Trophoblast cell (in vitro differentiated cells and primary cell): ENCODE data around the gene ARFGEF2.

Source experiments
- DNase-seq, 2 donors: peaks; one replicate each; pipeline ENCODE4 v3.0.0-alpha.2; 2016
- H2AFZ ChIP-seq: 2 replicates; pipeline ENCODE4 v1.6.1; 2013; ENCODE audit warnings: low read length, moderate library complexity, mild to moderate bottlenecking; ENCODE audit not compliant: insufficient read depth, poor library complexity
- H2AK5ac ChIP-seq: 2 replicates; pipeline ENCODE4 v1.6.1; 2013; ENCODE audit warnings: mild to moderate bottlenecking, low read length
- H2BK120ac ChIP-seq: 2 replicates; pipeline ENCODE4 v1.6.1; 2013; ENCODE audit warnings: low read length, mild to moderate bottlenecking, moderate library complexity; ENCODE audit not compliant: insufficient read depth, poor library complexity
- H2BK12ac ChIP-seq: 2 replicates; pipeline ENCODE4 v1.6.1; 2013; ENCODE audit warnings: mild to moderate bottlenecking, low read length, moderate library complexity
- H2BK5ac ChIP-seq: 2 replicates; pipeline ENCODE4 v1.6.1; 2013; ENCODE audit warnings: low read length, low read depth, moderate library complexity, mild to moderate bottlenecking; ENCODE audit not compliant: poor library complexity
- H3K14ac ChIP-seq: 2 replicates; pipeline ENCODE4 v1.6.1; 2013; ENCODE audit warnings: mild to moderate bottlenecking, low read length
- H3K18ac ChIP-seq: 2 replicates; pipeline ENCODE4 v1.6.1; 2013; ENCODE audit warnings: mild to moderate bottlenecking, low read length
- H3K23ac ChIP-seq: 2 replicates; pipeline ENCODE4 v1.6.1; 2013; ENCODE audit warnings: low read length
- H3K27ac ChIP-seq: 2 replicates; pipeline ENCODE4 v1.5.1; 2013; ENCODE audit warnings: low read depth, mild to moderate bottlenecking, inconsistent platforms, low read length, moderate library complexity
- H3K27me3 ChIP-seq: 2 replicates; pipeline ENCODE4 v1.6.1; 2013; ENCODE audit warnings: inconsistent platforms, mild to moderate bottlenecking, low read length, moderate library complexity; ENCODE audit not compliant: insufficient read depth
- H3K36me3 ChIP-seq, 2 experiments: 1 replicate in 1 of 2; 2 replicates in 1 of 2; pipeline ENCODE4 v1.6.1; 2013; ENCODE audit warnings: low read length in 2 of 2, mild to moderate bottlenecking in 2 of 2, moderate library complexity in 1 of 2; ENCODE audit not compliant: insufficient read depth in 2 of 2, control insufficient read depth in 1 of 2
- H3K4ac ChIP-seq: 2 replicates; pipeline ENCODE4 v1.6.1; 2013; ENCODE audit warnings: low read depth, mild to moderate bottlenecking, low read length, moderate library complexity
- H3K4me1 ChIP-seq, 2 experiments: 1 replicate in 1 of 2; 2 replicates in 1 of 2; pipeline ENCODE4 v1.6.1; 2013; ENCODE audit warnings: low read length in 2 of 2, mild to moderate bottlenecking in 2 of 2, moderate library complexity in 1 of 2; ENCODE audit not compliant: insufficient read depth in 2 of 2, control insufficient read depth in 1 of 2
- H3K4me2 ChIP-seq: 2 replicates; pipeline ENCODE4 v1.6.1; 2013; ENCODE audit warnings: inconsistent platforms, mild to moderate bottlenecking, low read length, moderate library complexity
- H3K4me3 ChIP-seq: 2 replicates; pipeline ENCODE4 v1.5.1; 2013; ENCODE audit warnings: mild to moderate bottlenecking, low read depth, low read length, inconsistent platforms
- H3K79me1 ChIP-seq: one replicate; pipeline ENCODE4 v1.6.1; 2013; ENCODE audit warnings: low read length
- H3K79me2 ChIP-seq: 2 replicates; pipeline ENCODE4 v1.6.1; 2013; ENCODE audit warnings: low read length, mild to moderate bottlenecking; ENCODE audit not compliant: control insufficient read depth, insufficient read depth, poor library complexity
- H3K9ac ChIP-seq: 2 replicates; pipeline ENCODE4 v1.6.1; 2013; ENCODE audit warnings: mild to moderate bottlenecking, low read length
- H3K9me3 ChIP-seq: 2 replicates; pipeline ENCODE4 v1.6.1; 2013; ENCODE audit warnings: low read depth, mild to moderate bottlenecking, control low read depth, inconsistent platforms, low read length; ENCODE audit not compliant: insufficient read depth
- H4K12ac ChIP-seq: 2 replicates; pipeline ENCODE4 v1.6.1; 2013; ENCODE audit warnings: low read depth, mild to moderate bottlenecking, low read length, moderate library complexity
- H4K8ac ChIP-seq: 2 replicates; pipeline ENCODE4 v1.6.1; 2013; ENCODE audit warnings: low read depth, mild to moderate bottlenecking, low read length, moderate library complexity
- H4K91ac ChIP-seq: one replicate; pipeline ENCODE4 v1.6.1; 2013; ENCODE audit warnings: low read depth, mild to moderate bottlenecking, low read length, moderate library complexity
- WGBS: extraction: QIAGEN DNeasy Blood & Tissue Kit; methylation state at CpG from one replicate; pipeline ENCODE4 v1.1.7; 2013; ENCODE audit warnings: missing lambda C conversion rate; ENCODE audit not compliant: insufficient read length, insufficient coverage; ENCODE audit errors: extremely low coverage; 5-methylcytosine and 5-hydroxymethylcytosine counted together

Gene ARFGEF2

GRCh38 chr20:48889140-48889790 lies 32.2 kb upstream of the ARFGEF2 start:
- H4K91ac ChIP-seq, result no peak overlapping the region

GRCh38 chr20:48891235-48892048 lies 30.1 kb upstream of the ARFGEF2 start:
- no peak overlapping the region for H2BK12ac ChIP-seq
- H3K14ac ChIP-seq, result no peak overlapping the region
- no peak overlapping the region for H4K8ac ChIP-seq
- no peaks in the 10 kb centered on the region for H3K79me1 ChIP-seq
- H3K9me3 ChIP-seq, result no peaks in the 10 kb centered on the region
- H2AK5ac ChIP-seq, result no peak overlapping the region
- no CpG with 5 or more reads among the region's 4 CpGs for WGBS
- H2BK120ac ChIP-seq, result no peak overlapping the region
- H3K4me3 ChIP-seq, result no peak overlapping the region
- no peak overlapping the region for H3K4me2 ChIP-seq
- H3K79me2 ChIP-seq, result no peaks in the 10 kb centered on the region
- H3K27me3 ChIP-seq, result no peaks in the 10 kb centered on the region
- H3K23ac ChIP-seq, result no peak overlapping the region
- no peak overlapping the region for H3K18ac ChIP-seq
- H3K4me1 ChIP-seq, result no peaks in the 10 kb centered on the region
- no peak overlapping the region for H3K9ac ChIP-seq
- no peak overlapping the region for H2BK5ac ChIP-seq
- H4K91ac ChIP-seq, result no peak overlapping the region
- no peak for DNase-seq
- no peak overlapping the region for H3K27ac ChIP-seq
- no peak overlapping the region for H4K12ac ChIP-seq
- no peak overlapping the region for H2AFZ ChIP-seq
- no peaks in the 10 kb centered on the region for H3K36me3 ChIP-seq
- H3K4ac ChIP-seq, result no peak overlapping the region

More at GRCh38 chr20:48889140-48889790, 32.2 kb upstream of the ARFGEF2 start:
- Histone ChIP-seq H3K79me2 (no peaks in the 10 kb centered on the region), H4K8ac (no peak overlapping the region), H4K12ac (no peak overlapping the region), H3K27me3 (no peaks in the 10 kb centered on the region), H3K79me1 (no peaks in the 10 kb centered on the region), H2BK5ac (no peak overlapping the region), H2AFZ (no peak overlapping the region), H3K36me3 (no peaks in the 10 kb centered on the region), H3K4me2 (no peak overlapping the region), H3K4me3 (no peak overlapping the region), H3K23ac (no peak overlapping the region), H2BK120ac (no peak overlapping the region), H3K27ac (no peak overlapping the region), H2BK12ac (no peak overlapping the region), H3K18ac (no peak overlapping the region), H3K9me3 (no peaks in the 10 kb centered on the region), H3K4ac (no peak overlapping the region), H3K14ac (no peak overlapping the region), H3K4me1 (no peaks in the 10 kb centered on the region), H3K9ac (no peak overlapping the region), H2AK5ac (no peak overlapping the region)
- no peak for DNase-seq
- no CpG with 5 or more reads among the region's 3 CpGs for WGBS

GRCh38 chr20:48892049-48892470 lies 29.5 kb upstream of the ARFGEF2 start:
- Histone ChIP-seq H3K9ac (no peak overlapping the region), H3K9me3 (no peaks in the 10 kb centered on the region), H2BK120ac (no peak overlapping the region), H3K4me3 (no peak overlapping the region), H3K4me1 (no peaks in the 10 kb centered on the region), H3K36me3 (no peaks in the 10 kb centered on the region), H2BK12ac (no peak overlapping the region), H3K4ac (no peak overlapping the region), H3K23ac (no peak overlapping the region), H3K4me2 (no peak overlapping the region), H4K12ac (no peak overlapping the region), H3K79me2 (no peaks in the 10 kb centered on the region), H2AK5ac (no peak overlapping the region), H3K14ac (no peak overlapping the region), H4K91ac (no peak overlapping the region), H3K79me1 (no peaks in the 10 kb centered on the region), H4K8ac (no peak overlapping the region), H2AFZ (no peak overlapping the region), H2BK5ac (no peak overlapping the region), H3K27ac (no peak overlapping the region), H3K27me3 (no peaks in the 10 kb centered on the region), H3K18ac (no peak overlapping the region)
- WGBS, result no CpG with 5 or more reads among the region's 3 CpGs
- no peak for DNase-seq

- Histone ChIP-seq H4K12ac (no peak overlapping the region), H2BK5ac (no peak overlapping the region), H4K8ac (no peak overlapping the region), H3K14ac (no peak overlapping the region), H3K36me3 (no peaks in the 10 kb centered on the region), H3K27me3 (no peaks in the 10 kb centered on the region), H2AFZ (no peak overlapping the region), H3K18ac (no peak overlapping the region), H2BK120ac (no peak overlapping the region), H3K79me2 (no peaks in the 10 kb centered on the region), H3K23ac (no peak overlapping the region), H3K27ac (no peak overlapping the region), H3K9me3 (no peaks in the 10 kb centered on the region), H3K9ac (no peak overlapping the region), H4K91ac (no peak overlapping the region), H2AK5ac (no peak overlapping the region), H2BK12ac (no peak overlapping the region), H3K4me3 (no peak overlapping the region), H3K4me2 (no peak overlapping the region), H3K79me1 (no peaks in the 10 kb centered on the region), H3K4me1 (peaks cover 0 to 1% of the 10 kb centered on the region in 2 experiments), H3K4ac (no peak overlapping the region)
- DNase-seq, result no peak
- no CpG with 5 or more reads among the region's 2 CpGs for WGBS
These were observed 28.6 kb upstream of the ARFGEF2 start for GRCh38 chr20:48892891-48893290.
